HG03469 (cell line): ENCODE measurements around the gene CDHR3.
A peak's percentile ranks its signal among the peaks of the same experiment; 100 is the strongest.
"Not testable (repeated sequence)": the region's sequence is repeated elsewhere in the genome, so short reads cannot be mapped to it uniquely, and the experiment has no call there.

Source experiments
- ATAC-seq: cut with Tn5 transposase; IDR thresholded peaks from one replicate; pipeline ENCODE4 v1.9.1; 2021; ENCODE audit warnings: mild to moderate bottlenecking, moderate library complexity, moderate number of reproducible peaks; ENCODE audit not compliant: unreplicated experiment

CDHR3 gene

GRCh38 chr7:105996860-105997737 lies 34.0 kb downstream of the CDHR3 start:
- ATAC-seq = no peak

- ATAC-seq = no peak
Measured at GRCh38 chr7:105999256-105999655, 36.2 kb downstream of the CDHR3 start.

DNA sequence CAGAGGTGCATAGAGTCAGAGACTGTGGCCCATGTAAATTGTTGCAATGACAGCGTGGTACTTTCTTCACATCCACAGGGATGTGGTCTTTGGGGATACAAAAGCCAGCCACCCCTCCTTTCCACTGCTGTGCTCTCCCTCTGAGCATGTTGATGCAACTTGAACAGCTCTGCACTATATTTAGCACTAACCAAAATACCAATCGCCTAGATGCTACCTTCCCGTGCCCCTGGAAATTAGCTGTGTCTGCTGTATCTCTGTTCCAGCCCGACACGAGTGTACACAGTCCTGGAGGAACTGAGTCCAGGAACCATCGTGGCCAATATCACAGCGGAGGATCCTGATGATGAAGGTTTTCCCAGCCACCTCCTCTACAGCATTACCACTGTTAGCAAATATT lies 38.1 kb downstream of the CDHR3 start:
- no peak for ATAC-seq

- ATAC-seq = no peak
Measured at GRCh38 chr7:106001886-106002285, 38.8 kb downstream of the CDHR3 start.

- ATAC-seq = no peak
Measured at GRCh38 chr7:106003525-106004064, 40.5 kb downstream of the CDHR3 start.

DNA sequence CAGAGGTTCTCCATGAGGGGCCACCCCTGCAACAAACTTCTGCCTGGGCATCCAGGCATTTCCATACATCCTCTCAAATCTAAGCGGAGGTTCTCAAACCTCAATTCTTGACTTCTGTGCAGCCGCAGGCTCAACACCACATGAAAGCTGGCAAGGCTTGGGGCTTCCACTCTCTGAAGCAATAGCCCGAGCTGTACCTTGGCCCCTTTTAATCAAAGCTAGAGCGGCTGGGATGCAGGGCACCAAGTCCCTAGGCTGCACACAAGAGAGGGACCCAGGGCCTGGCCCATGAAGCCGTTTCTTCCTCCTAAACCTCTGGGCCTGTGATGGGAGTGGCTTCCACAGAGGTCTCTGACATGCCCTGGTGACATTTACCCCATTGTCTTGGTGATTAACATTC lies 43.8 kb downstream of the CDHR3 start:
- no peak for ATAC-seq

- ATAC-seq = not testable (repeated sequence)
Measured at GRCh38 chr7:106007796-106008195, 44.7 kb downstream of the CDHR3 start.

DNA sequence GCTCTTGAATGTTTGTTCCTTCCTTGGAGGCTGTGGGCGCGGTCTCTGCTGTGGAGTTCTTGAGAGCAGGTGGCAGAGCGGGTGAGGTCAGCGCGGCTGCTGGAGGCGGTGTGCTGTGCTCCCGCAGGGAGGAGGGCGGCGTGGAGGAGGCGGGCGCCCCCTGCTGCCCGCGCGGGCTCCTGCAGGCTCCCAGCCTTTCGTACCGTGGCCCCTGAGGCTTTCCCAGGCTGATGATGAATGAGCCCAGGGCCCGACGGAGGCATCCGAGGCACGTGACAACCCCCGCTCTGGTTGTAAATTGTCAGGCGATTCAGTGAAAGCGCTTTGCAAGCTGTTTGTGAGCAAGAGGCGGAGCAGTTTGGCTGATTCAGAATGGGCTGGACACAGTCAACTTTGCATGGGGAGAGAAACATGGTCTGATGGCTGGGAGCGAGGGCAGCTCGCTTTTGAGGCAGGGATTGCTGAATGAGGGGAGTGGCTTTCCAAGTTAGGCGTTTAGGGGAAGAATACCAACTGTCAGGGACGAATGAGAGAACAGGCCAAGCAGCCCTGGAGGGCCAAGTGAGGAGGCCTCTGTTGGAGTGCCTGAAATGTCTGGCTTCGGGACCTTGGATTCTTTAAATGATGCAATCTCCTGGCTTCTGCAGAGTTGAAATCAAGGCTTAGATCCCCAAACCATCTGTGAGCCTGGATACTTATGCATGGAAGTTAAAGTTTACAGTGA lies 46.6 kb downstream of the CDHR3 start:
- ATAC-seq = peak; percentile 65

GRCh38 chr7:106010331-106010730 lies 47.3 kb downstream of the CDHR3 start:
- ATAC-seq = no peak

DNA sequence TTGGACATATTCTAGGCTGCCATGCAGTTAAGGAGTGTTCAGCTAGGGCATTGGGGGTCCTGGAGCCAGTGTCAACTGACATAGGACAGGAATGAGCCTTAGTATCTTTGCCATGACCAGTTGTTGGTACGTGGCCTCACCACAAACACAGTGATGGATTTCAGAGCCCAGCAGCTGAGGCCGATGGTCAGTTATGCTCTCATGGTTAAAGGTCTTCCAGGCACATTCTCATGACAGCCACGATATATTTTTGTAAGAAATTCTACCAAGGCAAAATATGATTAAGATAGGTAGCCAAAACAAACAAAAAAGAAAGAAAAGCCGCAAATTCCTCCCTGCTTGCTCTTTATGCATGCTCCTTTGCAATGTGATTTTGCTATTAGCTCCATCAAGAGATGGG lies 47.8 kb downstream of the CDHR3 start:
- ATAC-seq = no peak

DNA sequence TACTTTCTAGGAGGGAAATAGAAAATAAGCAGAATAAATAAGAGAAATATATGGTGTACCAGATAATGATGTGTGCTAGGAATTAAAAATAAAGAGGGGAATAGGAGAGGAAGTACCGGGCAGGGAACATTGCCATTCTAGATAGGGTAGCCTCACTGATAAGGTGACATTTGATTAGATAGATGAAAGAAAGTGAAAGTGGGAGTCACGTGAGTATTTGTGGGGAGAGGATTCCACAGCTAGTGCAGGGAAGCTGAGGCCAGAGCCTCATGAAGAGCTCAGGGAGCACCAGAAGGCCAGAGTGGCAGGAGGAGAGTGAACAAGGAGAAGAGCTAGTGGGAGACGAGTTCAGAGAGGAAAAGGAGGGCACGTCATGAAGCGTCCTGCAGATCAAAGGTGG lies 49.1 kb downstream of the CDHR3 start:
- no peak for ATAC-seq

GRCh38 chr7:106012935-106013439 lies 49.9 kb downstream of the CDHR3 start:
- ATAC-seq = no peak

DNA sequence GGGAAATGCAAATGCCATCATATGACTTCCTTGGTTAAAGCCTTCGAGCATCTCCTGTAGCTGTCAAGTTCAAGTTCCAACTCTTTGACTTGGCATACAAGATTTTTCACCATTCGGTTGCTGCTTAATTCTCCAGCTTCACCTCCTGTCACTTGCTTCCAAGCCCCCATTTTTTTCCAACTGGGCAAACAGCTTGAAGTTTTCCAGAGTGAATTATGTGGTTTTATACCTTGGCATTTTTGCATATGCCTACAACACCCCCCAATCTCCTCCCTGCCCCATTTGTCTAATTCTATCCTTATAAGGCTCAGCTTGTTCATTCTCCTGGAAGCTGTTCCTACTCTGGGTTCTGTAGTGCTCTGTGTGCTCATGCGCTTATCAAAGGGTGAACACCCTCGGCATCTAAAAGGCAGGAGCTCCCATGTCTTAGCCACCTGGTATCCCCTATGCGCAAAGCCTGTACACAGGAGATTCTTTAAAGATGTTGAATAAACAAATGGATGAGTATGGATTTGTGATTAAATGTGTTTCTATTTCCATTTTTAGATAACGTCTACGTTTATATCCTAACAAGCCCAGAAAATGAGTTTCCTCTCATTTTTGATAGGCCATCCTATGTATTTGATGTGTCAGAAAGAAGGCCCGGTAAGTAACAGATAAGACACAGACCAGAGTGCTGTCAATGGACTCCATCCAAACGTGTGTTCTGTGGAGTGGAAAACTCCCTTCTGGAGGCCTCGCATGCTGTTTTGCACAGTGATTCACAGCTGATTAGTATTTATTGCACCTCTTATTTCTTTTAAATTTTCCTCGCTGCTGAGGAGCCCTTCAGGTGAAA lies 52.5 kb downstream of the CDHR3 start:
- no peak for ATAC-seq

DNA sequence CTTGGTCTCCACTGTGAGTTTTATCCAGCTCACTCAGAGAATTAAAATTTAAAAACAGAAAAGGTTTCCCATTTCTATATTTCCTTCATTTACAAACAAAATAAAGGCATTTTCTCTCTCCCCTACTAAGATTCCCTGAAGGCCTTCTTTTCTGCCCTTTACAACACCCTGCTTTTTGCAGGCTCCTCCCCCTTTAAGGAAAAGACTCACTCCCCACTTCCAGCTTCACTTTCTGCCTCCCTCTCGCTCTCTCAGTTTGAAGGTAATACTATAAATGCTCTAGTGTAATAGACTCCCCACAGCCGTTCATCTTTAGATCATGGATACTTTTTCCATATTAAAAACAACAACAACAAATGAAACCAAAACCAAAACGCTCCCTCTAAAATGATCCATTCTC lies 53.3 kb downstream of the CDHR3 start:
- ATAC-seq = no peak

DNA sequence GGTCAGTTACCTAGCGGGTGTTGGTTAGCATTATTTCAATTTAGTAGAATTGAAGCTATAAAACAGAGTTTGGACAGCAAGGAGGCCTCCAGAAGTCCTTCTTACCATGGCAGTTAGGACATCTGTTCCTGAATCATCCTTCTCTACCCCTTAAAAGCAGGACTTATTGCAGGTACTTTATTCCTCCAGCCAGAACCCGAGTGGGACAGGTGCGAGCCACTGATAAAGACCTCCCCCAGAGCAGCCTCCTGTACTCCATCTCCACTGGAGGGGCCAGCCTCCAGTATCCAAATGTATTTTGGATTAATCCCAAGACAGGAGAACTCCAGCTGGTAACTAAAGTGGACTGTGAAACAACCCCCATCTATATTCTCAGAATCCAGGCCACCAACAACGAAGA lies 54.6 kb downstream of the CDHR3 start:
- no peak for ATAC-seq

DNA sequence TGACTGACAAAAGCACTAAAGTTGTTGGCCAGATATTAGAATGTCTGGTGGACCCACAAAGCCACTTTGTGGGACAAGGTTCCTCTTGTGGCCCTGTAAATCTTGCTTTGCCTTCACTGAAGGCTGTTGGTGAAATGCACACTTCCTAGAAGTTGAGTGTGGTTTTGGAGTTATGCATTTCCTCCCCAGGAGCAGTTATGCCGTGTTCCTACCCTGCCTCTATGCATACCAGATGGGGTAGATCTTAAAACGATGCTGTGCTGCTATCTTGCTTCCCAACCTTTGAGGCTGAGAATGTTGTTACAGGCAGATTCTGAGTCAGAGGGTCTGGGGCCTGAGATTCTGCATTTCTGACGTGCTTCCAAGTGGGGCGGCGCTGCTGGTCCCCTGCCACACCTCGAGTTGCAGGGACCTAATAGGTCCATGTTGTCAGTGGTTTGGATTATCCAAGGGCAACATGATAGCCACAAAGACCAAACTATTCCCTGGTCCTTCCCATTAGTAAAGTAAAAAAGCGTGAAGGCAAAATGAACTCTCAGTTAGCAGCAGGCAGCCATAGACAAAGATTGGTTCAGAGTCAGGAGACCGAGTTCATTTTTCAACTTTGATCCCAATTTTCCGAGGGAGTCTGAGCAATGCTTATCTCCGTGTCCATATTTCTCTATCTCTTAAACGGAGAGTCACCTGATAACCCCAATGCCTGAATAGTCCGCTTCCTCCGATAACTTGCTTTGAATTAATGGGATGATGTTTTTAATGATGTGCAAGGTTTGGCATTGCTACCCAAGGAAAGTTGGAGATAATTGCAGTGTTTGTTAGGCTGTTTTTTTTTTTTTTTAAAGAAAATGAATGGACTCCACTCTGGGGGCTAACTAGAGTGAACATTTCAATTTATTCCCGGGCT lies 55.8 kb downstream of the CDHR3 start:
- ATAC-seq = no peak

- no peak for ATAC-seq
Measured at GRCh38 chr7:106019470-106019820, 56.4 kb downstream of the CDHR3 start.

DNA sequence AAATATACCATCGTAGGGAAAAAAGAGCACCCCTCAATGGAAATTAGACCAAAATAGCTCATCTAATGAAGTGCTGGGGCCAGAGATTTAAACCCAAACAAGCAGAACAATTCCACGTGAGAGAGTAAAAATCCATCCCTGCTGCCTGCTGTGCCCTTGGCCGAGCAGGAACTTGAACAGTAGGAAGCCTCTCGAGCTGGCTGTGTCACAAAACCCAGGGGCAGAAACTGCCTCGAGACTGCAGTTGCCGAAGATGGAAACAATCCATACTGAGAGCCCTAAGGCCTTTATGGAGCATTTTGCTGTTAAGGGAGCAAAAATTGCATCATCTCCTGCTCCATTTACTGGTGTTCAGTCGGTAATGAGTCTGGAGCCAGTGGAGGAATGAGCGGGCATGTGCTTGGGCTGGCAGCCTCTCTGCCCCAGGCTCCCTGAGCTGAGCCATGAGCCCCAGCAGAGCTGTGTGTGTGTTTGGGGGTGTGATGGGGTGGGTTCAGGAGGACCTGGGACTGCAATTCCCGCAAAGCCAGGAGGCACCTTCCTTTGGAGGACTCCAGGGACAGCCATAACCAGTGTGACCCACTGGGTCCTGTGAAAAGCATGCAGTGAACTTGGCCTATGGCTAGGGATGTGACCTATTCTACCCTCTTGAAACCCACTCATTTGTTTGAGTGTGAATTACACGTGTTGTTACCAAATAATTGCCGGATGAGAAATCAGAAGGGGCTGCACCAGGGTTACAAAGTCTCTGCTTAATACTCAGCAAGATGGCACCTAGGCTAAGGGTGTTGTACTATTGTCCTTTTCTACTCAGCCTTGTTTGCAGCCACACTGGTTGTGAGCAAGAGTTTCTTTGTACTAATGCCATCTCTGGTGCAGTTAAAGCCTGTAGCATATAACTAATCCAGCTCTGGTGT lies 58.3 kb downstream of the CDHR3 start:
- ATAC-seq = no peak
